GM12874 (cell line): ENCODE measurements around the gene SCIN.

ENCODE experiments used
- CTCF ChIP-seq: IDR thresholded peaks from 2 replicates; pipeline ENCODE4 v1.5.1; 2011; ENCODE audit warnings: low read depth, mild to moderate bottlenecking, control low read depth, low read length, moderate library complexity; ENCODE audit not compliant: insufficient read depth

Gene SCIN

GRCh38 chr7:12564996-12565764, 5.3 kb upstream of the SCIN start:
- TF ChIP-seq CTCF = no peak

GRCh38 chr7:12565873-12566272, 4.6 kb upstream of the SCIN start:
- TF ChIP-seq CTCF = no peak

- TF ChIP-seq CTCF = no peak
These were observed 3.5 kb upstream of the SCIN start for GRCh38 chr7:12567015-12567414.

- no peak for TF ChIP-seq CTCF
These were observed 847 bp upstream of the SCIN start for GRCh38 chr7:12569673-12570072.

GRCh38 chr7:12570168-12570533, 369 bp upstream of the SCIN start:
- TF ChIP-seq CTCF = no peak

- no peak for TF ChIP-seq CTCF
These were observed 1.2 kb downstream of the SCIN start for GRCh38 chr7:12571691-12572090.

- TF ChIP-seq CTCF = no peak
These were observed 2.5 kb downstream of the SCIN start for GRCh38 chr7:12572941-12573575.
